Measurements from ENCODE around the gene PIK3CA.

PIK3CA gene

DNA sequence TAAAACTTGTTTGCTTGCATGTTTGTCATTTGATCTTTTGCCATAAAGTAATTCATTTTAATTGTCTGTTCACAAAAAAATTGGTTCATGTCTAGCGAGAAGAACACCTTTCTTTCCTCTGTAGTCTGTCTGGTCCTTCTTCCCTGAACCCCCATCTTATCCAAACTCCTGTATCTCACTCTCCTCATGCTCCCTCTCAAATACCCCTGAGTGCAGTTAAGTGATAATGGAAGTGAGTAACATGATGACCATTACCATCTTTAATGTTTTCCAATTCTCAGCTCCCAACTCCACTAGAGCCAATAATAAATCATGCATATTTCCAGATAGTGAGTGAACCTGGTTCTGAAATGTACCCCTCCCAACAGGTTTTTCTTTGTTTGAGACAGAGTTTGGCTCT lies 116.9 kb downstream of the PIK3CA start:
- Histone ChIP-seq H3K27me3 (ENCODE audit: control insufficient read depth, insufficient read depth, low read length) (no peaks in the 10 kb centered on the region), H3K79me2 (no peaks in the 10 kb centered on the region), H2AFZ (no peak overlapping the region), H3K9me3 (ENCODE audit: control insufficient read depth, low read length) (no peaks in the 10 kb centered on the region), H3K4me2 (ENCODE audit: low read length) (no peak overlapping the region), H3K36me3 (ENCODE audit: control insufficient read depth, insufficient read depth, low read length) (no peaks in the 10 kb centered on the region), H3K27ac (no peak overlapping the region), H3K9ac (no peak overlapping the region), H3K4me1 (no peaks in the 10 kb centered on the region), H3K4me3 (ENCODE audit: low read depth, low read length) (no peak overlapping the region)
- TF ChIP-seq, protein P1, sequence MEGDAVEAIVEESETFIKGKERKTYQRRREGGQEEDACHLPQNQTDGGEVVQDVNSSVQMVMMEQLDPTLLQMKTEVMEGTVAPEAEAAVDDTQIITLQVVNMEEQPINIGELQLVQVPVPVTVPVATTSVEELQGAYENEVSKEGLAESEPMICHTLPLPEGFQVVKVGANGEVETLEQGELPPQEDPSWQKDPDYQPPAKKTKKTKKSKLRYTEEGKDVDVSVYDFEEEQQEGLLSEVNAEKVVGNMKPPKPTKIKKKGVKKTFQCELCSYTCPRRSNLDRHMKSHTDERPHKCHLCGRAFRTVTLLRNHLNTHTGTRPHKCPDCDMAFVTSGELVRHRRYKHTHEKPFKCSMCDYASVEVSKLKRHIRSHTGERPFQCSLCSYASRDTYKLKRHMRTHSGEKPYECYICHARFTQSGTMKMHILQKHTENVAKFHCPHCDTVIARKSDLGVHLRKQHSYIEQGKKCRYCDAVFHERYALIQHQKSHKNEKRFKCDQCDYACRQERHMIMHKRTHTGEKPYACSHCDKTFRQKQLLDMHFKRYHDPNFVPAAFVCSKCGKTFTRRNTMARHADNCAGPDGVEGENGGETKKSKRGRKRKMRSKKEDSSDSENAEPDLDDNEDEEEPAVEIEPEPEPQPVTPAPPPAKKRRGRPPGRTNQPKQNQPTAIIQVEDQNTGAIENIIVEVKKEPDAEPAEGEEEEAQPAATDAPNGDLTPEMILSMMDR (IDR thresholded peaks at IDR 0.05), result no peak

DNA sequence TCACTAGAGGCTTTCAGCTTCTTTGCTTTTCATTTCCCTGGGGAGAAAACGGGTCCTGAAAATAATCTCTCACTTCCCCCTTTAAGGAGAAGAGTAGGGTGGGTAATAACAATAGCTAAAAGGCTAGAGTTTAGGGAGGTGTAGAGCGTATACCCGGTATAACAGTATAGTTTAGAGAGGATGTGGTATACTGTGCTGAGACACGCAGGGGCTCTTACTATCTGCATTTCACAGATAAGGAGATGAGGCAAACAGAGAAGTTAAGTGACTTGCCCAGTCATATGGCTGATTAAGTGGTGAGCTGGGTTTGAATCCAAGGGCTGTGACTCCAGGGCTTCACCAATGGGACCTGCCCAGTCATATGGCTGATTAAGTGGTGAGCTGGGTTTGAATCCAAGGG lies 117.7 kb downstream of the PIK3CA start:
- H3K27me3 ChIP-seq (ENCODE audit: control insufficient read depth, insufficient read depth, low read length), result no peaks in the 10 kb centered on the region
- no peak overlapping the region for H3K4me2 ChIP-seq (ENCODE audit: low read length)
- no peaks in the 10 kb centered on the region for H3K9me3 ChIP-seq (ENCODE audit: control insufficient read depth, low read length)
- no peaks in the 10 kb centered on the region for H3K36me3 ChIP-seq (ENCODE audit: control insufficient read depth, insufficient read depth, low read length)
- H3K79me2 ChIP-seq, result no peaks in the 10 kb centered on the region
- H2AFZ ChIP-seq, result no peak overlapping the region
- TF ChIP-seq, protein P1 (IDR thresholded peaks at IDR 0.05), result no peak
- H3K9ac ChIP-seq, result no peak overlapping the region
- no peak overlapping the region for H3K4me3 ChIP-seq (ENCODE audit: low read depth, low read length)
- H3K27ac ChIP-seq, result no peak overlapping the region
- H3K4me1 ChIP-seq, result no peaks in the 10 kb centered on the region

DNA sequence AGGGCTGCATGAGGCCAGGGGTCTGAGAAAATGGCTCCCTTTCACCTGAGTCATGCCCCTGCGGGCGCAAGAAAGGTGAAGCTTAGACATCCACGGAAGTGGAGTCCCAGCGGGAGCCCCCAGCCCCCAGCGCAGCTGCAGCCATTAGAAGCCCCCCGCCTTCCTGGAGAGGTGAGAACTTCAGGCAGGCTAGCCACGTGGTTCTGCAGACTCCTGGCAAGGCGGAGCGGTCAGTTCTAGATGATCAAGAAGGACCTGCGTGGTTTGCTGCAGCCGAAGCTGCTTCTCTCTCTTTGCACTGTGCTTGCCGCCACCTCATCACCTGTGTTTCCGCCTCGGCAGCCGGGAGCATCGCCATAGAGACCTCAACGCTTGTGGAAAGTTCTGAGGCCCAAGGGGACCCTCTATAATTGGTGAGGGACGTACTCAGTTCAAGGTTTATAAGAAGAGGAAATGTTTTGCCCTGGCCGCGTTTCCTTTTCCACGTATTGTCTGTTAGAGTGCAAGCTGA lies 118.6 kb downstream of the PIK3CA start:
- H3K4me2 ChIP-seq (ENCODE audit: low read length), result no peak overlapping the region
- no peaks in the 10 kb centered on the region for H3K4me1 ChIP-seq
- no peak overlapping the region for H3K27ac ChIP-seq
- H3K9me3 ChIP-seq (ENCODE audit: control insufficient read depth, low read length), result no peaks in the 10 kb centered on the region
- H3K79me2 ChIP-seq, result no peaks in the 10 kb centered on the region
- H3K27me3 ChIP-seq (ENCODE audit: control insufficient read depth, insufficient read depth, low read length), result no peaks in the 10 kb centered on the region
- TF ChIP-seq, protein P1 (IDR thresholded peaks at IDR 0.05), result no peak
- no peak overlapping the region for H3K9ac ChIP-seq
- no peaks in the 10 kb centered on the region for H3K36me3 ChIP-seq (ENCODE audit: control insufficient read depth, insufficient read depth, low read length)
- H2AFZ ChIP-seq, result no peak overlapping the region
- no peak overlapping the region for H3K4me3 ChIP-seq (ENCODE audit: low read depth, low read length)

DNA sequence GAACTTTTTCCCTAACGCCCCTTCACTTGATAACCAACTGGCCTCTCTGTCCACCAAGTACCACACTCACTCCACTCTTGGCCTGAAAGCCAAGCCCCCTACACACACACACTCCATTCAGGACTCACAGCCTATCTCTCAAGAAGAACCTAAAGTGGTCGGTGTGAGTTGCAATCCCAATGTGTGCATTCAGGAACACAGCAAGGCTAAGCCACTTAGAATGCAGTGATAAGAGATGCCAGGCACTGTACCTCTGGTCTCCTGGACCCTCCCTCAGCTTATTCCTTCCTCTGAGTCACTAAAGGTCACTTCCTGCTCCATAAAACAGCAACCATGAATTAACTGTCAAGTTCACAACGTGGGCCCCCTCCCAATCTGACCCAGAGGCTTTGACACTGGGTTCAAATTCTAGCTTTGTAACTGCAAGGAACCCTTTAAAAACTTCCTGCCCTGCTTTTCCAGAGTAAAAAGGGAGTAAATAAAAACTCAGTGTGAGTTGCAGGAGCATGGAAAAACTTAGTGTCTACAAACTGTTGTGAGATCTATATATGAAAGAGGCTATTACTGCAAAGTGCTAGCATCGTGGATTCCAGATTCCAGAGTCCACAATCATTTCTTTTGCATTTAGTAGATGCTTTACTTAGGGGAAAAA lies 120.4 kb downstream of the PIK3CA start:
- TF ChIP-seq, protein P1 (IDR thresholded peaks at IDR 0.05), result no peak
- Histone ChIP-seq H3K79me2 (no peaks in the 10 kb centered on the region), H3K36me3 (ENCODE audit: control insufficient read depth, insufficient read depth, low read length) (no peaks in the 10 kb centered on the region), H3K9me3 (ENCODE audit: control insufficient read depth, low read length) (no peaks in the 10 kb centered on the region), H3K4me1 (no peaks in the 10 kb centered on the region), H3K4me2 (ENCODE audit: low read length) (no peak overlapping the region), H3K27me3 (ENCODE audit: control insufficient read depth, insufficient read depth, low read length) (no peaks in the 10 kb centered on the region), H2AFZ (no peak overlapping the region), H3K27ac (no peak overlapping the region), H3K4me3 (ENCODE audit: low read depth, low read length) (no peak overlapping the region), H3K9ac (no peak overlapping the region)

DNA sequence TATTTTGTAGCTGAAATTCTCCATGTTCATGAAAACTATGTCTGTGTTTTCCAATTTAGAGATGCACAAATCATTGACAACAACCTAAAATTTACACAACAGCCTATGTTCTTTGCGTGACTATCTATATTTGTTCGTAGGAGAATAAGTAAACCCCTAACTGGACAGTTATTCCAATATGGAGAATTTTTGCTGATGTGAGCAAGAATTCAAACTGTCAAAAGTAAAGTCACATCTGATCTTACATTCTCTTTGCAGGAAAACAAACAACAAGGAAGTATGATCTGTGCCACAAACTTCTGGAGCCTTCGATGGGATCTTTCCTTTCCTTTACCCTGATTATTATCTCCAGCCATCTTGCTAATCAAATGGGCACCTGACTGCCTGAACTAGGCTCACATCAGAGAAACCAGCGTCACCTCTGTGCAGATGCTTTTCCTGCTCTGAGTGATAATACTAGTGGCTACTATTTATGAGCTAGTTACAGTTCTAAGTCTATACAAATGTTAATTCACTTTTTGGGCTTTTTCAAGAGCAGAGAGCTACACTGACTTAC lies 121.1 kb downstream of the PIK3CA start:
- Histone ChIP-seq H3K4me1 (no peaks in the 10 kb centered on the region), H3K27ac (no peak overlapping the region), H3K36me3 (ENCODE audit: control insufficient read depth, insufficient read depth, low read length) (no peaks in the 10 kb centered on the region), H3K27me3 (ENCODE audit: control insufficient read depth, insufficient read depth, low read length) (no peaks in the 10 kb centered on the region), H3K4me2 (ENCODE audit: low read length) (no peak overlapping the region), H2AFZ (peak overlapping the region; percentile 50), H3K9ac (no peak overlapping the region), H3K9me3 (ENCODE audit: control insufficient read depth, low read length) (no peaks in the 10 kb centered on the region), H3K79me2 (no peaks in the 10 kb centered on the region), H3K4me3 (ENCODE audit: low read depth, low read length) (no peak overlapping the region)
- TF ChIP-seq, protein P1 (IDR thresholded peaks at IDR 0.05), result no peak
